ENCODE data around the gene TXNRD2. TPM values are rescaled to one million over a fixed set of nuclear protein-coding genes. Genes with fewer than 3 reads are reported as not detected.

Gene TXNRD2
- polyA plus RNA-seq, 1 donor from 2014 or later = 4.1 TPM

GRCh38 chr22:19863571-19863970 is 78.0 kb downstream of the TXNRD2 start:
- Histone ChIP-seq H2AFZ (ENCODE audit: low read depth, low read length) (no peak overlapping the region), H3K9me3 (ENCODE audit: low read length) (no peaks in the 10 kb centered on the region), H3K36me3 (ENCODE audit: insufficient read depth, low read length) (no peaks in the 10 kb centered on the region), H3K9me2 (ENCODE audit: insufficient read depth, low read length) (no peaks in the 10 kb centered on the region), H3K27me3 (ENCODE audit: insufficient read depth, low read depth, low read length) (no peaks in the 10 kb centered on the region), H3K27ac (ENCODE audit: low read length) (no peak overlapping the region), H3K4me2 (ENCODE audit: low read length) (no peak overlapping the region), H3K79me2 (replicated peaks; ENCODE audit: insufficient read depth, low read length) (no peaks in the 10 kb centered on the region), H4K20me1 (ENCODE audit: insufficient read depth) (no peaks in the 10 kb centered on the region), H3F3A (ENCODE audit: insufficient read depth, low read length, poor library complexity, severe bottlenecking) (no peaks in the 10 kb centered on the region), H3K4me3 (ENCODE audit: low read length) (no peak overlapping the region), H3K9ac (ENCODE audit: low read length) (no peak overlapping the region)
- TF ChIP-seq EP300 (conservative IDR thresholded peaks at IDR 0.05; ENCODE audit: poor library complexity, severe bottlenecking) = no peak
- TF ChIP-seq MXI1 (conservative IDR thresholded peaks at IDR 0.05; ENCODE audit: poor library complexity, severe bottlenecking) = no peak
- no peak for TF ChIP-seq TAF1 (IDR thresholded peaks at IDR 0.05; ENCODE audit: low read depth)
- TF ChIP-seq REST (IDR thresholded peaks at IDR 0.05; ENCODE audit: borderline replicate concordance) = no peak
- TF ChIP-seq EZH2 (IDR thresholded peaks at IDR 0.05; ENCODE audit: borderline replicate concordance, insufficient read depth, low read length, poor library complexity, severe bottlenecking) = no peak
- TF ChIP-seq, protein P1, sequence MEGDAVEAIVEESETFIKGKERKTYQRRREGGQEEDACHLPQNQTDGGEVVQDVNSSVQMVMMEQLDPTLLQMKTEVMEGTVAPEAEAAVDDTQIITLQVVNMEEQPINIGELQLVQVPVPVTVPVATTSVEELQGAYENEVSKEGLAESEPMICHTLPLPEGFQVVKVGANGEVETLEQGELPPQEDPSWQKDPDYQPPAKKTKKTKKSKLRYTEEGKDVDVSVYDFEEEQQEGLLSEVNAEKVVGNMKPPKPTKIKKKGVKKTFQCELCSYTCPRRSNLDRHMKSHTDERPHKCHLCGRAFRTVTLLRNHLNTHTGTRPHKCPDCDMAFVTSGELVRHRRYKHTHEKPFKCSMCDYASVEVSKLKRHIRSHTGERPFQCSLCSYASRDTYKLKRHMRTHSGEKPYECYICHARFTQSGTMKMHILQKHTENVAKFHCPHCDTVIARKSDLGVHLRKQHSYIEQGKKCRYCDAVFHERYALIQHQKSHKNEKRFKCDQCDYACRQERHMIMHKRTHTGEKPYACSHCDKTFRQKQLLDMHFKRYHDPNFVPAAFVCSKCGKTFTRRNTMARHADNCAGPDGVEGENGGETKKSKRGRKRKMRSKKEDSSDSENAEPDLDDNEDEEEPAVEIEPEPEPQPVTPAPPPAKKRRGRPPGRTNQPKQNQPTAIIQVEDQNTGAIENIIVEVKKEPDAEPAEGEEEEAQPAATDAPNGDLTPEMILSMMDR (IDR thresholded peaks at IDR 0.05; ENCODE audit: poor library complexity, severe bottlenecking) = no peak
- no peak for TF ChIP-seq SMC3 (conservative IDR thresholded peaks at IDR 0.05; ENCODE audit: poor library complexity)
- TF ChIP-seq POLR2AphosphoS5 (IDR thresholded peaks at IDR 0.05) = no peak
- TF ChIP-seq RAD21 (conservative IDR thresholded peaks at IDR 0.05) = no peak

DNA sequence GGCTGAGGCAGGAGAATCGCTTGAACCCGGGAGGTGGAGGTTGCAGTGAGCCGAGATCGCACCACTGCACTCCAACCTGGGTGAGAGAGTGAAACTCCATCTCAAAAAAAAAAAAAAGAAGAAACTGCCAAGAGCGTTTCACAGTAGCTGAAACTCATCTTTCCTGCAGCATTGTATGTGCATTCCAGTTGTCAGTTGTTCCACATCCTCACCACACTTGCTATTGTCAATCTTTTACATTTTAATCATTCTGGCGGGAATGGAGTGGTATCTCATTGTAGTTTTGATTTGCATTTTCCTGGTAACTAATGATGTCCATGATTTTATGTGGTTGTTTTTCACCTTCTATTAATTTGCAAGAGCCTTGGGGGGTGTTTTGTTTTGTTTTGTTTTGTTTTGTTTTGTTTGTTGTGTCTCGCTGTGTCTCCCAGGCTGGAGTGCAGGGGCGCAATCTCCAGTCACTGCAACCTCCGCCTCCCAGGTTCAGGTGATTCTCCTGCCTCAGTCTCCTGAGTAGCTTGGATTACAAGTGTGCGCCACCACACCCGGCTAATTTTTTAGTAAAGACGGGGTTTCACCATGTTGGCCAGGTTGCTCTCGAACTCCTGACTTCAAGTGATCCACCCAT is 78.9 kb downstream of the TXNRD2 start:
- Histone ChIP-seq H3K9me2 (ENCODE audit: insufficient read depth, low read length) (no peaks in the 10 kb centered on the region), H3K36me3 (ENCODE audit: insufficient read depth, low read length) (no peaks in the 10 kb centered on the region), H3K9ac (ENCODE audit: low read length) (no peak overlapping the region), H3K4me2 (ENCODE audit: low read length) (no peak overlapping the region), H3K27me3 (ENCODE audit: insufficient read depth, low read depth, low read length) (no peaks in the 10 kb centered on the region), H3K9me3 (ENCODE audit: low read length) (no peaks in the 10 kb centered on the region), H2AFZ (ENCODE audit: low read depth, low read length) (no peak overlapping the region), H3K79me2 (replicated peaks; ENCODE audit: insufficient read depth, low read length) (no peaks in the 10 kb centered on the region), H3K27ac (ENCODE audit: low read length) (no peak overlapping the region), H4K20me1 (ENCODE audit: insufficient read depth) (no peaks in the 10 kb centered on the region), H3F3A (ENCODE audit: insufficient read depth, low read length, poor library complexity, severe bottlenecking) (no peaks in the 10 kb centered on the region), H3K4me3 (ENCODE audit: low read length) (no peak overlapping the region)
- TF ChIP-seq EZH2 (IDR thresholded peaks at IDR 0.05; ENCODE audit: borderline replicate concordance, insufficient read depth, low read length, poor library complexity, severe bottlenecking) (no peak), SMC3 (conservative IDR thresholded peaks at IDR 0.05; ENCODE audit: poor library complexity) (no peak), POLR2AphosphoS5 (IDR thresholded peaks at IDR 0.05) (no peak), RAD21 (conservative IDR thresholded peaks at IDR 0.05) (no peak), REST (IDR thresholded peaks at IDR 0.05; ENCODE audit: borderline replicate concordance) (no peak), TAF1 (IDR thresholded peaks at IDR 0.05; ENCODE audit: low read depth) (no peak), MXI1 (conservative IDR thresholded peaks at IDR 0.05; ENCODE audit: poor library complexity, severe bottlenecking) (no peak), EP300 (conservative IDR thresholded peaks at IDR 0.05; ENCODE audit: poor library complexity, severe bottlenecking) (no peak)
- TF ChIP-seq, protein P1 (IDR thresholded peaks at IDR 0.05; ENCODE audit: poor library complexity, severe bottlenecking) = no peak
